GM04503 (cell line): Measurements from ENCODE around the gene POLR3GL.

Experiments
- DNase-seq: peaks from one replicate; pipeline ENCODE4 v3.0.0-alpha.2; 2012; ENCODE audit warnings: low read depth

Gene POLR3GL

DNA sequence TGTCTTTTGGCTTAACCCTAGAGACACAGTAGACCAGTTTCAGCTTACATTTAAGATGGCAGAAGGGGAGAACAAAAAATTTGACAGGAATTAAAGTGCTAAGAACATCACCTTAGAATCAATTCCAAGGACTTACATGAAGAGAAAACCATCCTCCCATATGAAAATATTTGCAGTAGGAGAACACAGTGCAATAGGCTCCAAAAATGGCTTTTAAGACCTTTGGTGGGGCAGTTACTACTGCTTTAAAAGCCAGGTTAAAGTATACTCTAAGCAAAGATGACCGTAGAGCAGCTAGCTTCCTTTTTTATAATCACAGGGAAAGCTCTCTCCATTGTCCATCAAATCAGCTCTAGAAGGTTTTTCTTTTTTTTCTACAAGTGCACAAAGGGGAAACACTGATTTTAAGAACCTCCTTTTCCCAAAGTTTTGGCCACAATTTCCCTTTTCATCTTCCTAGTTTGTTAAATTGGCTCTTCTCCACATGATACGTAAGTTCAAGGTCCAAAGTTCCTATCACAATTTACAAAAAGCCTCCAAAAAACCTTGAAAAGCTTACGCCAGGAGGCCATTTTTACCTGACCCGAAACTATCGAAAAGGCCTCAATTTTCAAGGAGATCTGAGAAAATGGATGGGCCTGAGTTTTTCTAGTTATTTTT is 28.6 kb downstream of the POLR3GL start:
- no peak for DNase-seq

DNA sequence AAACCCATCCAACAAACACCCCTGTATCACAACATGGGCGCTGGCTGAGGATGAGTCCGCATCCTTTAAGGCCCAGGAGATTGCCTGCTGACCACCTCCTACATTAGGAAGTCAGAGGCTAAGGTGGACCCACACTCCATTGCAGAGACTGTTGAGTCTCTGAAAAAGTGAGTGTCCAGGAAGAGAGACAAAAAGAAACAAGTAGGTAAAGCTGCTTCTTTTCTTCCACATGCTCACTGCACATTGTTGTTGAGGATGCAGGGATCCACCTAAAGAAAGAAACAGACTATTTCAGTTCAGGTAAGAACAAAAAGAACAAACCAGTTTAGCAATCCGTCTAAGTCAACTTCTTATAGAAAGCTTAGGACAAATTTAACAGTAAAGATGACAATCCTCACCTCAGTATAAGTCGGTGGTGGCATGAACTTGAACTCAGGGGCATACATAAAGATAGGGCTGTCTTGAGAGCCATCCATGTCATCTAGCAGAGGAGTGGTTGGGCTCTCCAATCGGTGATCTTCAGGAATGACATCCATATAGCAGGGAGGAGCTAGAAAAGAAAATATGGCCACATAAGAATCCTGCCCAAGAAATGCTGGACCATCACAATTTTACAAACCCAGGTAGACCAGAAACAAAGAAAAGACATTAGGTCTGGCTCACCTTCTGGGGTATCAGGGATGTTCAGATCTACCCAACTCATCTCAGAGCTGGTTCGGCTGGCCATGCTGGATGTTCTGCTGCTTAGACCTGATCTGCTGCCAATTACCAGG is 29.3 kb downstream of the POLR3GL start:
- DNase-seq = no peak

DNA sequence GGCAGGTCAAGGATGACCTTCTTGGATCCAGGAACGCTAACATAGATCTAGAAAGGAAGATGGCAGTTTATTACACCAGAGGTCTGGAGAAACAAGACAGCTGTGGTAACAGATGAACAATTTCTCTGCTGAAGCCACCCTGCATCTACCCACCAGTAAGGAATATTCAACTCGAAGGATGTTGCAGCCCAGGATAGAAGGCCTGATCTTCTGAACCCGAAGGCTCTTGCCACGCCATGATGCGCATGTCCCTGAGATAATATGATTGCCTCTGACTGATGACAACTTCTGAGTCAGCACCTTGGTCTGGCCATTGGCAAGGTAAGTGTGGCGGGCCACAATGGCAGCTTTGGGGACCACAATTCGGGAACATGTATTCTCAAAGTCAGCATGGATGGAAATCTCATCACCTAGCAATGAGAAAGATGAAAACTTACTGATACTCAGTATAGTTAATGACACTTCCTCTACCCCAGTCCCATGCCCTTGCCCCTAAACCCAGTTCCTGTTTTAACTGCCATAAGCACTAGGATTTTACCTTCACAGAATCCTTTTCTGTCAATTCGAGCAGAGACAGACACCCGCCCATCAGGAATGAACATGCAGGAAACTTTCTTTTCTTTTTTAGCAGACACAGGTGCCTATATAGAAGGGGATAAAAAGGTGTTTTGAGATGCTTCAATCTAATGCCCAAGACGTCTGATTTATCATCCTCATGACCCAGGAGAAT is 30.1 kb downstream of the POLR3GL start:
- DNase-seq = no peak

DNA sequence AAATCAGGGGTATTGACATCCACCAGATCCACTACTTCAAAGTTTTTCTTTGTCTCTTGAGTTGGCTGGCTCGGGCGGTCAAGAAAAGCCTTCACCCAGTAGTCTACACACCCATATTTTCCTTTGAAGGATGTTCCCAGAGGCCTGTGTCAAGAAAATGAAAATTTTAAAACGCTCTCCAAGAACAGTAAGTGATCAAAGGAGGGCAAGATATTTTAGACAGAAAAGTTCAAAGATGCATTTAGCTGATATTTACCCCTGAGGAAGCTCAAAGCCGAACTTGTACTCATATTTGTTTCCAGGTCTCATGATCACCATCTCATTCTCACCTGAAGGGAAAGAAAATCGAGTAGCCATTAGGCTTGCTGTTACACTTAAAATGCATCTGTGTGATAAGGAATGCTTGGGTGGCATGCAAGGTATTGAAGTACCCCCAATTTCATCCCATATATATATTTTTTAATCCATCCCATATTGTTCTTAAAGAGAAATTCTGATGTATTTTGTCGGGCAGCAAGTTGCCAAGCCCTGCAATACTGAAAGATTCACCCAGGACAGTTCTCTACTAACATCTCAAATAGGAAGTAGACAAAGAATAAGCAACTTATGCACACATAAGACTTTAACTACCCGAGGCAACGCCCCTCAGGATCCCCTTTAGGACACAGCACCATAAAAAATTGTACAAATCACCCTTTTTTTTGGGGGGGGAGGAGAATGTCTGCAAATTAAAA is 30.8 kb downstream of the POLR3GL start:
- no peak for DNase-seq

DNA sequence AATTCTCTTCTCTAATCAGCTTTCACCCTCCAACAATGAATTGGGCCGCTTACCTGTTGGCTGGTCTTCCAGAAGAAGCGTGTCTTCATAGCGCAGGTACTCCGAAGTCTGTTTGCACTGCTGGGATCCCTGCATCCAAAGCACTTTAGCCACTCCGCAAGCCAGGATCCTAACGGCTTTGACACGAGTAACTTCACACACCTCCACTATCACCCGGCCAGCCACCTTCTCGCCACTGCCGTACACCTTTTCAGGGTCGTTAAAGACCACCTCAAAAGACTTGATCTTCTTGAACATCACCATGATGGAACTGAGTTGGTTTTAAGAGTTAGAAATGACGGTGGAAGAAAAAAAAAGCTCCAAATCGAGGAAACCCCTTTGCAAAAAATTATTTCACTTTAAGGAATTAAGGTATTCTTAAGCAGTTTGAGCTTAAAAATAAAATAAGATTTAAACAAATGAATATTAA is 31.5 kb downstream of the POLR3GL start:
- no peak for DNase-seq

DNA sequence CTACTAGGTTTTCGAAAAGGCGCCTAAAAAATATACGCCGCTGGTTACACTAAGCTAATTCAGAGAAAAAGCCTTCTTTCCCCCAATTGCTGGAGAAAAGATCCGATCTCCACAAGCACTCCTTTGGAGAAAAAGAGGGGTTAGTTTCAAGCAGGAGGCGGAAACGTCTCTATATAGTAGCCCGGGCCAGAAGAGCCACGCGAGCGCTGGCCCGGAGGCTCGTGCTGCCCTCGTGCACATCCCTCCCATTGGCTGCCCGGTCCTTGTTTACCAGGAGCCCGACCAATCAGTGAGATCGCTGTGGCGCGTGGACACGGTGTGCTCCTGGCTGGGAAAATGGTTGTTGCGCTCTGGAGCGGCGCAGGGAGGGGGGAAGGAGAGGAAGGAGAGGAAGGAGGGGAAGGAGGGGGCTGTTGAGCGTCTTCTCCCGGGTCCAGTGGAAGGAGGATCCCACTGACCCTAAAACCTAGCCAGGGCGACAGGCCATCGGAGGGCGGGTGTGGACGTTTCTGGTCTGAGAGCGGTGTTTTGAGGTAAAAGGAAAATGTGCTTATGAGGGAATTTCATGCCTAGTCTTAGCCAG is 32.0 kb downstream of the POLR3GL start, which contains the start of gene TXNIP:
TSS of gene TXNIP (minus strand) at position 147 of the 583 bp plus-strand sequence. CDS start 313 bp downstream, outside the sequence.
- DNase-seq = peak; percentile 87

DNA sequence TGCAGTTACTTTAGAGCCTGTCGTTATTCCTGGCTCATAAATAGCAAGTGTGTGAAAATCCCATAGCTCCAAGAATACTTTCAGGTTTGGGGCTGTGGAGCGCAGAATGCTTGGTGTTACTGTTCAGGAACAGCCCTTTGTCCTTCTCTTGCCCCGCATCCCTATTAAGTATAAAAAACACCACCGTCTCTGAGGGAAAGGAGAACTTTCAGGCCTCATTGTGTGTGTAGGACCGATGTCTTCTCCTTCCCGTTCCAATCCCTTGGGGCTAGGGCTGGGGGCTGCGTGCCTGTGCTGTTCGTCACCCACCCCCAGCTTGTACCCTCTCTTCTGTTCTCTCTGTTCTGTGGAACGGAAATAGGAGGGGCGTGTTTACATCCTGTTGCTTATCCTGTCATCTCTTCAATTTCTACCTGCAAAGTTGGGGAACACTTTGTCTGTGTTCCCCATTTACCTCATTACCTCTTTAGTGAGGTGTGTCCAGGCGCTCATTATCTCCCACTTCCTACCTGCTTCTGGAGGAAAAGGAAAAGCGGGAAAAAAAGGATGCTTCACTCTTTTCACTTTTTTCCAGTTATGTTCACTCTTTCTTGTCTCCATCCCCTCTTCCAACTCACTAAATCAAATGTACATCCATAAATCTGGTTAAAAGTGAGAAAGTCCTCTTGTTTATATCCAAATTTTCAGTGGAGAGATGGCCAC is 32.7 kb downstream of the POLR3GL start:
- no peak for DNase-seq

DNA sequence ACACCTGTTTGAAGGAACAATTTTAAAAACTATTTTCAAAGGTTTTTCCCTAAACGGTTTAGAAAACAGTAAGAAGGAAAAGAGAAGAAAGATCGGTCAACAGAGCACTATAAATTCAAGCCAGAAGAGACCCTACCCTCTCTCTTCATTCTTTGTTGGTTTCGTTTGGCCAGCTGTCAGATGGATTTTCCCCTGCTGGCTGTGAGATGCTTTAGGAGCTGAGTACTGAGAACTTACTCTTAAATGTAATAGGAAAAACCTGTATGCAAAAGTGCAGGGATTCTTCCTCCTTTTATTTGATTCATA is 33.2 kb downstream of the POLR3GL start:
- no peak for DNase-seq

DNA sequence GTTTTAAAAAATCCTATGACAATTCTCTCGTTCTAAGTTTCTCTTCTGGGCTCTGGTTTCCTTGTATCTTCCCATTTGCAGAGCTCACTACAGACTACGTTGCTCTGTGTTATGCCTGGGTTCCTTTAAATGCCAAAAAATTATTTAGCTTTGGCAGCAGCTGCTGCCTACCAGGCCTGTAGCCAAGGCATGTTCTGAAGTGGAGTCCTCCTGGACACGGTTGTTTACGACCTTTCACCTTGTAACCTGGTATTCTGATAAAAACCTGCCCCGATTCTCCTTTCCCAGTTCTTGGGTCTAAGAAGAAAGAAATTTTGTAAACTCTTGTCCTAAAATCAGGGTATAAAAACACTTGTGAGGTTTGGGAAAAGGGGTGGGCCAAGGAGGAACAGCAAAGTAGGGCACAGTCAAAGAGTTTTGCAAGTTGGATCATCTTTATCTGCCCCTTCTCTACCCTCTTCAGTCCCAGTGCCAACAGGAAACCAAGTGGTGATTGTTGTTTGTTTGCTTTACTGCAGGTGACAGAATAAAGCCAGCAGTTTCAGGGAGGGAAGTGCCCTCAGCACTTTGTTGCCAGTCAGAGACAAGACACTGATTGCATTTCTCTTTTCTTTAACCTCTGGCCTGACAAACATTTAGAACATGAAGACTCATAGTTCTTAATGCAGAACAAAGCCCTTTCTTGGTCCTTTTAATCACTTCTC is 35.0 kb downstream of the POLR3GL start:
- DNase-seq = no peak

DNA sequence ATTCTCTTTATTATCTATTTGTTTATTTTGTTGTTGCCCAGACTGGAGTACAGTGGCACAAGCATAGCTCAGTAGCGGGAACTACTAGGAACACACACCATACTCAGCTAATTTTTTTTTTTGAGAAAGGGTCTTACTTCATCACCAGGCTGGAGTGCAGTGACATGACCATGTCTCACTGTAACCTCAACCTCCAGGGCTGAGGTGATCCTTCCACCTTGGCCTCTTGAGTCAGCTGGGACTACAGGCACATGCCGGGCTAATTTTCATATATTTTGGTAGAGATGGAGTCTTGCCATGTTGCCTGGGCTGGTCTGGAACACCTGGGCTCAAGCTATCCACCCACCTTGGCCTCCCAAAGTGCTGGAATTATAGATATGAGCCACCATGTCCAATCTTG is 37.2 kb downstream of the POLR3GL start:
- DNase-seq = no peak

DNA sequence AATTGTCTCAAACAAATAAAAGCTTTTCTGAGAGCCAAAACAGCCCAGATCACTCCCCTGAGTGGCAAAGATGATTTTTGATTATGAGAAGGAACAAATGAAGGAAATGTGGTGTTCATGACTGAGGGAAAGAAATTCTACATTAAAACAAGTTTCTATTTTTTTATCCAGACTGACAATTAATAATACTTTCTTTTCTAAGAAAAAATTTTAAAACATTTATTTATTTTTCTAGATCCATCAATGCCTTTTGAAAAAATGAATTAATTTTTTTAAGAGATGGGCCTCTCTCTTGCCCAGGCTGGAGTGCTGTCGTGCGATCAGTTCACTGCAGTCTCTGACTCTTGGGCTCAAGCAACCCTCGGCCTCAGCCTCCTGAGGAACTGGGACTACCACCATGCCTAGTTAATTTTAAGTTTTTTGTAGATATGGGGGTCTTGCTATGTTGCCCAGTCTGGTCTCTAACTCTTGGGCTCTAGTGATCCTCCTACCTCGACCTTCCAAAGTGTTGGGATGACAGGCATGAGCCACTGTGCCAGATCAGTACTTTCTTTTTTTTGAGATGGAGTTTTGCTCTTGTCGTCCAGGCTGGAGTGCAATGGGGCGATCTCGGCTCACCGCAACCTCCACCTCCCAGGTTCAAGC is 43.1 kb downstream of the POLR3GL start:
- DNase-seq = no peak

DNA sequence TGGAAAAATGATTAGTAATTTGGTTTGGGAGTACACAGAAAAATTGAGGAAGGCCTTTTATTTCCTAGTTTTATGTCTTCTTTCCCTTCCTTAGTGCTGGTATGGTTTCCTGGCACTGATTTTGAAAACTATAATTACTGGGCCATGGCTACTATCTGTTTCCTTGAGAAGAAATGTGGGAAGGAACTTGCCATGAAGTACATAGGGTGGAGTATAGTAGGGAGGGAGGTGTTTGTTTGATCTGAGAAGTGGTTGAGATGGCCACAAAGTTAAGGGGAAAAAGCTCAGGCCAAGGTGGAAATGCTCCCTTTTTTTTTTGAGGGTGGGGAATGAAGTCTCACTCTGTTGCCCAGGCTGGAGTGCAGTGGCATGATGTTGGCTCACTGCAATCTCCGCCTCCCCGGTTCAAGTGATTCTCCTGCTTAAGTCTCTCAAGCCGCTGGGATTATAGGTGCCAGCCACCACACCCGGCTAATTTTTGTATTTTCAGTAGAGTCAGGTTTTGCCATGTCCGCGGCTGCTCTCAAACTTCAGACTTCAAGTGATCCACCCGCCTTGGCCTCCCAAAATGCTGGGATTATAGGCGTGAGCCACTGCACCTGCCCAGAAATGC is 45.7 kb downstream of the POLR3GL start:
- no peak for DNase-seq

DNA sequence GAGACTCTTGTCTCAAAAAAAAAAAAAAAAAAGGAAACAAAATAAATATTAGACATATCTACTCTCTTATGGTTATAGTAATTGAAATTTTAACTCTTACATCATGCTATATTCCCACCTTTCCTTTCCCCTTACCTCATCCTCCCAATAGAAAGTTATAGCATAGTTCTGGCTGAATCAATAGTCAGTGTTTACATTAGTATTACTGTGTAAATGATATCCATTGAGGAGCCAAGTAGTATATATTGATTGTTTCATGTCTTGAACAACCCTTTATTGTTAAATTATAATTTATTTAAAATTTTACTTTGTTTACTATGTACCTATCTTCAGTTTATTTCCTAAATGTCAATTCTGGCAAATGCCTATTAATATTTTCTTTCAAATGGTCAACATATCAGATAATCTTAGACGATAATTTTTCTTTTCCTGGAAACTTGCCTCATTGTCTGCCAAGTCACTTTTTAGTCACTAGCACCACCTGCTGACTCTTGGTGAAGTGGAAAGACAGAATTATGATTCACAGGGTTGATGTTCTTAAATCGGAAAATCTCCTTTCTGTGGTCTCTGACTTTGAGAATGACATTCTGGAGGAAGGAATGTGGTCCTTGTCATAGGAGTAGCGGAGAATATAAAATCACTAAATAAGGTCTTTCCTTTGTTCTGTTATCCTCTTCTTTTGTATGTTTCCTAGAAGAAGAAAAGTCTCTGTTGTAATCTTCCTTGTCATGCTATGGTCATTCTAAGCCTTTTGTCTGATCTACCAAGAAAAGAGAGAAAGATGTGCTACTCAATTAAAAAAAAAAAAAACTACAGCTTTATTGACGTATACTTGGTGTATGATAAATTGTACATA is 48.4 kb downstream of the POLR3GL start:
- DNase-seq = peak; percentile 31

DNA sequence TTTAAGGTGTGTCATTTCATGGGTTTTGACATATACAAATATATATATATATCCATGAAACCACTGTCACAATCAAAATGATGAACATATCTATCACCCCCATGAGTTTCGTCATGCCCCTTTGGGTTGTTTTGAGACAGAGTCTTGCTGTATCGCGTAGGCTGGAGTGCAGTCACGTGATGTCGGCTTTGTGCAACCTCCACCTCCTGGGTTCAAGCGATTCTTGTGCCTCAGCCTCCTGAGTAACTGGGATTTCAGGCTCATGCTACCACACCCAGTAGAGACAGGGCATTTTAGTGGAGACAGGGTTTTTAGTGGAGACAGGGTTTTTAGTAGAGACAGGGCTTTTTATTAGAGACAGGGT is 49.1 kb downstream of the POLR3GL start:
- DNase-seq = no peak

DNA sequence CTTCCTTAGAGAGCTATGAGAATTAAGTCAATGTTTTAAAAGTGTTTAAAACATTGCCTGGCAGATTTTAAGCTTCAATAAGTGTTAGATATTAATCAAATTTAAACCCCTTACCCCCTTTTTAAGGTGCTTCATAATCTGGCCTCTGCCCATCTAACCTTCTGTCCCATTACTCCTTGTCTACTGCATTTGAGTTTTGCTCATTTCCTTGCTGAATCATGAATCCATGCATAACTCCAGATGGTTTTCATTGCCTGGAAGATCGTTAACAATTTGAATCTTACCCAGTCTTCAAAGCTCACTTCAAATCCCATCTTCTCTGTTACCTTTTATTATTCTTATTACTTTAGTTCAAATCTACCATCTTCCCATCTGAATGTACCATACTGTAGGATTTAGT is 52.4 kb downstream of the POLR3GL start:
- DNase-seq = no peak

DNA sequence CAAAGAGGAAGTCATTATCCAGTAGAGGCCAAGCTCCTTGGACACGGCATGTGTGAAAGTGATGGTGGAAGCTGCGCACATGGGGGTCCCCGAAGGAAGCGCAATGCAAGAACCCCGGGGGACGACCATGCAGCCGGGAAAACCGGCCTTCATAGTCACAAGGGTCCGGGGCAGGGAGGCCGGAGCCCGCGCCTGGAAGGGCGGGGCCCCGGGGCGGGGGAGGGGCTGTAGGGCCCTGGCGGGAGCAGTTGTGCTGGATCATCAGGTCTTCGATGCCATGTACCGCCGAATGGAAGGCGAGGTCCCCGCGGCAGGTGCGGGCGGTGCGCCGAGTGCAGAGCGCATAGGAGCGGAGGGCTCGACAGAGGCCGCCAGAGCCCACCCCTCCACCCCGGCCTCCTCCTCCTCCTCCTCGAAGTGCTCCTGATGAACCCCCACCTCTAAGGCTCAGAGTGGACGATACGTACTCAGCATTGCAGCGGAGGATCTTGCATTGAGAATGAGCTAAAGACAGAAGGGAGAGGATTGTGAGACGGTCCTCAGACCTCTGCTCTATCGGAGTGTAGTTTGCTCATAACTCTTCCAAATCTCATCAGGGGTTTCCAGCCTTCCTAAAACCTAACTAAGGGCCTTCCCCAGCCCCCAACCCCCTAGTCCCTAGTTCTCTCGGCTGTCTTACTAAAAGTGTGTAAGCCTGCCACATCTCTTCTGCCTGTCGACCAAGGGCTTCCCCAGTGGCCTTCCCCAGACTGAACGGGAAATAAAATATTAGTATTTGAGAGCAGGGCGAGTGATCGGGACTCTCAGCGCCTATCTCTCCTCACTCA is 55.0 kb downstream of the POLR3GL start:
- no peak for DNase-seq

DNA sequence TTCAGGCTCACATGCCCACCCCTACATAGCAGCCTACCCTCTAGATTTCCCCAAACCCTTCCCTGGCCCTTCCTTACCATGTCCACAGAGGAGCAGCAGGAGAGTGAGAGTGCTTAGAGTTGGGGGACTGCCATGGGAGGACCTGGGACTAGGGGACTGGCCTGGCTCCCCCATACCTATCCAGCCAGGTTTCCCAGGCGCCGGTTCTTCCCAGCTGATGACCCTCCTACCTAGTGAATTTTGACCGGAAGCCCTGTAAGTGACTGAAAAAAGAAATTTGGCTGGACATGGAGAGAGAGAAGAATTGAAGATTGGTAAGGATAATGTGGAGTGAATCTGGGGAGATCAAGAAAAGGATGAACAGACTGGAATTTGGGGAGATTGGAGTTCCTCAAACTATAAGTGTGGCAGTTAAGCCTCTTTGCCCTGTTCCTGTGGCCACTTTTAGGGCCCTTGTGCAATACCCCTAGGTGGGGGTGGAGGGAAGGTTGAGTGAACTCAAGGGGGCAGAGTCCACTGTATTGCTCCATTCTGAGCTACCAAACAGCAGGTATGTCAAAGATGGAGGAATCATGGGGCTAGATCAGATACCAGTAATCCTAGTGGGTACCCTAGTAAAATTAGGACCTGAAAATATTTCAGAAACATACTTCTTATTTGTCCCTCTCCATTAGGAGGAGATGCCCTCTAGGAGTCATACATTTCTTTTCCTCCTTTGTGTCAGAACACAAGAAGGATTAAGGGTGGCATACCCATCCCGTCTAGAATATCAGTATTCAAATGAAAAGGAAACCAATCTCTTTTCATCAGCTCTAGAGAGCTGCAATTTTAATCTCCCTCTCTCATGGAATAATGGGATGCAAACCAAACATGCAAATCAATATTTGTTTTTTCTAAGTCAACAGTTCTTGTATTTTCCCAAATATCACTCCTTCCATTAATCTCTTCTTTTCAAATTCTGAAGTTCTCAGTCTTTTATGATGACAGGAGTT is 55.9 kb downstream of the POLR3GL start:
- DNase-seq = no peak
